BJ (cell line): ENCODE measurements around the gene PPP2R5E. TPM values are rescaled to one million over a fixed set of nuclear protein-coding genes. Genes with fewer than 3 reads are reported as not detected.
"Not testable (repeated sequence)": the region's sequence is repeated elsewhere in the genome, so short reads cannot be mapped to it uniquely, and the experiment has no call there.

ENCODE experiments used
- CTCF ChIA-PET: fragments of 350-600 bp; formaldehyde crosslinking; extraction: SDS; loops from one replicate; lab custom pipeline; 2021; ENCODE audit warnings: antibody characterized with exemption, inconsistent platforms; lab: Yijun Ruan, JAX
- POLR2A ChIA-PET: fragments of 300-600 bp; sonication (Branson Sonifier 250); formaldehyde crosslinking; extraction: SDS; loops from one replicate; lab custom pipeline; 2021; ENCODE audit warnings: antibody characterized with exemption; lab: Charles Lee
- DNase-seq: peaks from one replicate; pipeline ENCODE4 v3.0.0-alpha.2; 2011; ENCODE audit warnings: low read depth
- H3K27me3 ChIP-seq: 2 replicates; pipeline ENCODE4 v1.6.0; 2011; ENCODE audit warnings: low read length; ENCODE audit not compliant: control insufficient read depth, insufficient read depth
- H3K36me3 ChIP-seq: 2 replicates; pipeline ENCODE4 v1.5.1; 2011; ENCODE audit warnings: low read length; ENCODE audit not compliant: control insufficient read depth, insufficient read depth
- H3K4me3 ChIP-seq: 2 replicates; pipeline ENCODE4 v1.5.1; 2011; ENCODE audit warnings: low read depth, mild to moderate bottlenecking, control low read depth, low read length
- CTCF ChIP-seq: IDR thresholded peaks from 2 replicates; pipeline ENCODE4 v1.5.1; 2011; ENCODE audit warnings: low read depth, mild to moderate bottlenecking, control low read depth, inconsistent platforms, low read length, moderate library complexity; ENCODE audit not compliant: insufficient read depth
- polyA plus RNA-seq: library from polyadenylated mRNA; depleted of rRNA; stranded (reverse); fragments of >200 nt; gene quantifications from 2 replicates; pipeline ENCODE4 v1.2.3, GENCODE V29; 2011

The PPP2R5E gene
- polyA plus RNA-seq, 1 experiment = 4.8 TPM

DNA sequence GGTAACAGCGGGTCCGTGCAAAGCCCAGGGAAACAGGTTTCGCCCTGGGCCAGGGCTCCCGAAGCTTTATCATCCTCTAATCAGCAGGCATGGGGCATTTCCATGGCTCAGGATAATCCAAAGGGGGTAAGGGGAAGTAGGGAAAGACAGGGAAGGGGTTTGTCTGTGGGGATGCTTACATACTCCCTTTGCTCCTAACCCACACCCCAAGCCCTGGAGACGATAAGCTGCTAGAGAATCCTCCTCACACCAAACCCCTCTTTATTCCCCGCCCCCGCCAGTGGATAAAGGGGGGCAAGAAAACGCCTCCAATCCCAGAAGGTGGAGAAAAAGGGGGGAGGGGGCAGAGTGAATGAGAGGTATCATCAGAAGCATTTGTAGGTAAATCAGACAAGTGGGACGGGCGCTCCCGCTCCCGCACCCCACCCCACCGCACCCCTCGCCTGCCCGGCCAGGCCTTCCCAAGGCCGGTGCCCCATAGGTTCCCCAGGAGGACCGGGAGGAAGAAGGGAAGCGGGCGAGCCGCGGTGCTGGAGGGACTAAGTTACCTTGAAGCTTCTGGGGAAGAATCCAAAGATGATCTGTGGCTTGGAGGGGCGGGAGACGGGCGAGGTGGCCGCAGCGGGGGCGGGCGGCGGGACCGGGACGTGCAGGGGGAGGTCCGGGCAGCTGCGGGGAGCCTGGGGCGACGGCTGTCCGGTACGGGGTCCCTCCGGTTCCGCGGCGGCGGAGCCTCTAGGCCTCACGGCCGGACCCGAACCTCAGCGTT, 762 bp downstream of the PPP2R5E start:
- ChIA-PET POLR2A (interaction anchor here (0.6 to 1.4 kb wide), 2 partner anchors 85 to 99 kb away, joined by 5 to 7 read pairs; partner anchors contain the start of gene WDR89), CTCF (interaction anchor here (0.5 to 2.7 kb wide), 7 partner anchors 14 to 310 kb away, joined by 3 to 30 read pairs (median 4); partner anchors contain the start of gene SYNE2)
- no peak for TF ChIP-seq CTCF
- Histone ChIP-seq H3K4me3 (peak overlapping the region; percentile 76), H3K36me3 (no peaks in the 10 kb centered on the region; the same call in 1 of the 2 replicates), H3K27me3 (no peaks in the 10 kb centered on the region)
- no peak for DNase-seq

DNA sequence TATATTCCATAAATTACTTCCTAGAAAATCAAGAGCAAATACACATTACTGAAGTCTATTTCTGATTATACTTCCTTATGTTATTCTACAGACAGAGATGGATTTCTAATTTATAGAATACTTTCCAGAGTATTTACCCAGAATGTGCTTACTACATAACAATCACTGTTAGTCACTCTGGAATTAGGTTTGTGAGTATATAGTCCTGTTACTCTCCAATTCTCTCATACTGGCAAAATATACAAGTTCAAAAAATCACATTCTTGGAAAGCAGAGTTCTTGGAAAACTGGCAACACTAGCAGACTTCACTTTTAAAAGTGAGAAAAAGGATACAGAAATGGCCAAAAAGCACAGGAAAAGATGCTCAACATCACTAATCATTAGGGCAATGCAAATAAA, 7.3 kb downstream of the PPP2R5E start:
- ChIA-PET CTCF (no interaction called here), POLR2A (no interaction called here)
- Histone ChIP-seq H3K4me3 (no peak overlapping the region), H3K36me3 (no peaks in the 10 kb centered on the region; the same call in 1 of the 2 replicates), H3K27me3 (no peaks in the 10 kb centered on the region)
- no peak for DNase-seq
- no peak for TF ChIP-seq CTCF

DNA sequence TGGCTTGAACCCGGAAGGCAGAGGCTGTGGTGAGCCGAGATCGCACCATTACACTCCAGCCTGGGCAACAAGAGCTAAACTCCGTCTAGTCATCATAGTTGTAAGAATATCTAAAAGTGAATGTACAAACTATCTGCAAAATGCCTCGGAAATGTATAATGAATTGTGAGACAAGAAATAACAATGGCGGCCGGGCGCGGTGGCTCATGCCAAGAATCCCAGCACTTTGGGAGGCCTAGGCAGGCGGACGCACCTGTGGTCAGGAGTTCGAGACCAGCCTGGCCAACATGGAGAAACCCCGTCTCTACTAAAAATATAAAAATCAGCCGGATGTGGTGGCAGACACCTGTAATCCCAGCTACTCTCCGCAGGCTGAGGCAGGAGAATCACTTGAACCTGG, 9.7 kb downstream of the PPP2R5E start:
- TF ChIP-seq CTCF = no peak
- CTCF ChIA-PET = interaction anchor here (1.8 kb wide), 1 partner anchor 144 kb away, joined by 6 read pairs; no protein-coding TSS in a partner anchor
- no peak for DNase-seq
- Histone ChIP-seq H3K4me3 (no peak overlapping the region), H3K36me3 (no peaks in the 10 kb centered on the region), H3K27me3 (no peaks in the 10 kb centered on the region)
- POLR2A ChIA-PET = no interaction called here

DNA sequence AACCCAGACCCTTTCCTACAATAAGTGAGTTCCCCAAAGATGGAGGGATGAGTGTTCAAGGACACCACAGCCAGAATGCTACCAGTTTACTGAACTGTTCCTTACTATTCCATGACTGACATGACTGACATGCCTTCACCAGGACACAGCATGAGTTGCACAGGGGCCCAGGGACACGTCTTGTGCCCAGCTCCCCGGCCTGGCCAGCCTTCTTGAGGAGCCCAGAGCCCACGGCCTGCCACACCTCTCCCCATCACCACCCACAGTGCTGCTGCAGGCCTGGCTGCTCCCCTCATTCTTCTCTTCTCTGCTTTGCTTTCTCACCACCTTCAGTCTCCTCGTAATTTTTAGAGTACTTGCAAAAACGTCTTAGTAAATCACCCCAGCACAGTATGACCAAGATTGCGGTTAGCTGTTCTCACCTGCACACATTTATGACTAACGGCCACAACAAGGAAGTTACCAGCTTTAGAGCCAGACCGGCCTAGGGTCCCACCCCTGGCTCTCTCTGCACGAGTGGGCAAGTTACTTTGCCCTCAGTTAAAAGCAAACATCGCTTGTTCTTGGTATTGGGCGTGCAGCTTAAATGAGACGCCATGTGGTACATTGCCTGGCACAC, 18.5 kb downstream of the PPP2R5E start:
- no peak for TF ChIP-seq CTCF
- DNase-seq = no peak
- Histone ChIP-seq H3K4me3 (no peak overlapping the region), H3K36me3 (no peaks in the 10 kb centered on the region), H3K27me3 (no peaks in the 10 kb centered on the region)
- POLR2A ChIA-PET = no interaction called here
- CTCF ChIA-PET = no interaction called here

- no peak for TF ChIP-seq CTCF
- ChIA-PET POLR2A (no interaction called here), CTCF (no interaction called here)
- Histone ChIP-seq H3K36me3 (no peaks in the 10 kb centered on the region), H3K4me3 (no peak overlapping the region), H3K27me3 (no peaks in the 10 kb centered on the region)
- no peak for DNase-seq
Observed at GRCh38 chr14:63523735-63524426, 19.3 kb downstream of the PPP2R5E start.

GRCh38 chr14:63522511-63522910, 20.7 kb downstream of the PPP2R5E start:
- CTCF ChIA-PET, DNase-seq, POLR2A ChIA-PET, H3K27me3 ChIP-seq, H3K4me3 ChIP-seq, H3K36me3 ChIP-seq: not testable (repeated sequence)
